GM18868 (cell line): ENCODE data around the gene TGFBR3L.

ENCODE experiments used
- ATAC-seq: cut with Tn5 transposase; IDR thresholded peaks from one replicate; pipeline ENCODE4 v1.9.1; 2021; ENCODE audit warnings: mild to moderate bottlenecking, moderate library complexity; ENCODE audit not compliant: unreplicated experiment

TGFBR3L gene

DNA sequence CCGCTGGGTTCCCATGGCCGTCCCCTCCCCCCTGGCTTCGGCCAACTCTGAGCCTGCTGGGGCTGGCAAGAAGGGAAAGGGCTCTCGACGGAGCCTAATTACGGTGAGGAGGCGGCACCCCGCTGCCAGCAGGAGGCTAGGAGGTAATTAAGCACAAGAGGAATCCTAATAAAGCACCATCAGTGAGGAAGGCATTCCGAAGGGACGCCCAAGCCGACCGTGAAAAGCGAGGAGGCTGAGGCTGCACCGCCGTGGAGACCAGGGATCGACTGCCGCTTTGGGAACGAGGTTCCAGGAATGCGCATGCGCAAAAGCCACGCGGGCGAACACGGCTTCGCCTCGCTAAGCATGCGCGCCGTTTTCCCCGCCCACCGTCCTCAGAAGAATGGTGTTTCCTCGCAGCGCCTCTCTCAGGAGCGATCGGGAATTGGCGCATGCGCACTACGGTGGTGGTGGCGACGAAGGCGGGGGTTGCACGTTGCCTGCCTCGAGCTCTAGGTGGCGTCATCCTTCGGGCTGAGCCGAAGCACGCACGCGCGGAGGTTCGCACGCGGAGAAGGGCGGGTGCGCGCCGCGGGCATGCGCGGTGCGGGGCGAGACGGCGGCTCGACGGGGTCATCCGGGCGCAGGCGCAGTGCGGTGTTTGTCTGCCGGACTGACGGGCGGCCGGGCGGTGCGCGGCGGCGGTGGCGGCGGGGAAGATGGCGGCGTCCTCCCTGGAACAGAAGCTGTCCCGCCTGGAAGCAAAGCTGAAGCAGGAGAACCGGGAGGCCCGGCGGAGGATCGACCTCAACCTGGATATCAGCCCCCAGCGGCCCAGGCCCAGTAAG lies 11.2 kb upstream of the TGFBR3L start, which contains the start of gene MAP2K7:
MAP2K7 (plus strand) TSS at position 634 of the 830 bp plus-strand sequence; CDS start at position 702, 68 bp downstream.
- peak; percentile 79 for ATAC-seq

DNA sequence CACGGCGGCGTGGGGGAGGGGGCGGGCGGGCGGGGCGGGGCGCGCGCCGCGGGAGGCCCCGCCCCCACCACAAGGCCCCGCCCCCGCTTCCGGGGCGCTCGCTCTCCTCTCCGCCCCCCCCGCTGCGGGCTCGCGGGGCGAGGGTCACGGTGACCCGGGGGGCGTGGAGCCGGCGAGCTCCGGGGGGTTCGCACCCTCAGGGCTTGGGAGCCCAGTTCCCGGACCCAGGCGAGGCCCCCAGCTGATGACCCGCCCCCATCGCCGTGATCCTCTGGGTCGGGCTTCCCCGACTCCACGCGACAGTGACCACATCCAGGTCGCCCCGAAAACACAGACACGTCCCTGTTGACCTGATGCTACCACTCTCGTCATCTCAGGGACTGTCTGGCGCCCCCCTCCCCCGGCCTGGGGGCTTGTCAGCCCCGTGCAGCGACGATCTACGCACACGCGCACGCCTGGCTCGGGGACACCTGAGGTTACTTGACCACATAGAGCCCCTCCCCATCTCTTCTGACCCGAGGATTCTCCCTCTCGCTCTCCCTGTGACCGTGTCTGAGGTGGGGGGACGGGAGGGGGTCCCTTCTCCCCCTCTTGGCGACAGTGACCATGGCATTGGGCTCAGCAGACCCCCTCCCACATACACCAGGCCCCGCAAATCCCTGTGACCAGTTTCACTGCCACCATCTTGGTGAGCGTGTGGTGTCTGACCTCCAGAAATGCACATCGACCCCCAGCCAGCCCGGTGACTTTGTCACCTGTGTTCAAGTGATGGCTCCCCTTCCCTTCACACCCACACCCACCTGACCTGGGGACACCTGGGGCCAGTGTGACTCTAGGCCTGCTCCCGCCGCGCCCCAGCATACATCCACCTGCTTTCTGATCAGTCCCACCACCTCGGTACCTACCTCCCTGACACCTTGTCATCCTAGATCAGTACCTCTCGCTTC lies 10.3 kb upstream of the TGFBR3L start:
- ATAC-seq = peak; percentile 35

DNA sequence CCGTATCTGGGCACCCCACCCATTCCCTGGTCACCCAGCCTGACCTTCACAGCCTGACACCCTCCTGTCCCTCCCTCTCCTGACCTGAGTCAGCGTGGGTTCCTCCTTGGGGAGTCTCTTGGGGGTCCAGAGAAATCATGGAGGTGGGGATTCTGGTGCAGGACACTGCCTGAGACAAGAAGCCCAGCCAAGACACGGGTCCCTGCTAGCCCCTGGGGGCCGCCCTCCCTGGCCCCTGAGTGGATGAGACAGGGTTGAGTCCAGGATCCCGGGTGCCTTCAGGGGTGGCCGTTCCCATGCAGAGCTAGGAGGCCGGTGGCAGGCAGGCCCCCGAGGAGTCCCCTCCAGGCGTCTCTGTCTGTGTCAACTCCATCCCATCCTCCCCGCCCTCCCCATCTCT lies 9.4 kb upstream of the TGFBR3L start:
- no peak for ATAC-seq

DNA sequence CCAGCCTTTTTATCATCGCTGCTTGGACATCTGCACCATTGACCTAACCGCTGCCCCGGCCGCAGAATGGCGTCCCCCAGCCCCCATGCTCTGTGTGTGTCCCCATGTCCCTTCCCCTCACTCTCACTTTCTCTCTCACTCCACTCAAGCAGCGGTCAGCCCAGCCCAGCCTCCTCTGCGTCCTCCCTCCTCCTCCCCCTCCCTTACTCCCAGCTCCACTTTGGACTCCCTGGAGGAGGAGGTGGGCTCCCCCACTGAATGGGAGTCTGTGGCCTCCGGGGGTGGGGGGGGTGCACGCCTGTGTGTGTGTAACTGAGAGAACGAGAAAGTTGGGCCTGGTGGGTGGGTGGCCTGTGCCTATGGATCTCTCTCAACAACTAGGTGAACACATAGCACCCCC lies 8.8 kb upstream of the TGFBR3L start:
- ATAC-seq = no peak

DNA sequence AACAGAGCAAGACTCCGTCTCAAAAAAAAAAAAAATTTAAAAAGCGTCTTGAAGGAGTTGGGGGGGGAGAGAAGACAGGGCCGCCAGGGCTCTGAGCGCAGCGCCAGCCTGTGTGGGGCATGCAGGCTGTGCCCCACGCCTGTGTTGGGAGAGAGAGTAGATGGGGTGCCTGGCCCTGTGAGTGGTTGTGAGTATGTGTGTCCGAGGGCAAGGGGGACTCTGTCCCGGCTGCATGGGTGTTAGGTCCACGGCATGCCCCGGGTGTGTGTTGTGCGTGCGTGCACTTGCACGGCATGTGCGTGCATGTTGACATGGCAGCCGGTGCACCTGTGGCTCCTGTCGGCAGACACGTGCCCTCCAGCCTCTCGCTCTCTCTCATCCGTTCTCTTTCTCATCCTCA lies 7.5 kb upstream of the TGFBR3L start:
- no peak for ATAC-seq

DNA sequence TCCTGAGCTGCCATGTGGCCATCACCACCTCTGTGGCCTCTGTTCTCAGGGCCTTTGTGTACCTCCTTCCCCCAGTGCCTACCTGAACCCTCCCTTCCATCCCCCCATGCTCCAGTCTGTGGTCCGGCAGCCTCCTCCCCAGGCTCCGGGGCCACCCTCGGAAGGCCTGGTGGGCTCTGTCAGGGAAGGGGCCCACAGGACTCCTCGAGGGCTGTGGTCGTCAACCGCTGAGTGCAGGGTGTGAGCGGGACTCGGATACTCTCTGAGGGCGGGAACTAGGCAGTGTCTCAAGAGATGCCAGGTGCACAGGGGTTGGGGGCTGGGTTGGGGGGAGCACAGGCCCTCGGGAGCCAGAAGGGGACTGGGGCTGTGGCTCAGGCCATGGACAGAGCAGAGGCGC lies 7.1 kb upstream of the TGFBR3L start:
- no peak for ATAC-seq

DNA sequence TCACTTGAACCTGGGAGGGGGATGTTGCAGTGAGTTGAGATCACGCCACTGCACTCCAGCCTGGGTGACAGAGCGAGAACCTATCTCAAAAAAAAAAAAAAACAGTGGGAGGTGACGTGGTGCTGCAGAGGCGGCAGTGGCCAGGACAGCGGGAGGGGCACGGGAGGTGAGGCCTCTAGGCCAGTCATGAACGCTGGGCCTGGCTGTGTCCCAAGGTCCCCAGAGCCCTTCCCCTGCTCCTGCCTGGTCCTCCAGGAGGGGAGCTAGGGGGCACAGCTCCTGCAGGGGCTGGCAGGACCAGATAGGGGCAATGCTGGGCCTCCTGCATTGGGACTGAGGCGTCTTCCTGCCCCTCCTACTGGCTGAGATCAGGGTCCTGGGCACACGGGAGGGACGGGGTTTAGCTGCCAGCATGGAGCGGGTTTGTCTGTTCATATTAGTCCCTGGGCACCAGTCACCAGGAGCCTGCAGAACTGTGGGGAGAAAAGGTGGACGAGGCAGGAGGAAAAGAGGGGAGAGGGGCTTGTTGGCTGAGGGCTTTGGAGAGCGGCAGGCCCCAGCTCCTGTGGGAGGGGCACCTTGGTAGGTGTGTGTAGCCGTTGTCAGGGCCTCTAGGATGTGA lies 6.4 kb upstream of the TGFBR3L start:
- ATAC-seq = no peak

DNA sequence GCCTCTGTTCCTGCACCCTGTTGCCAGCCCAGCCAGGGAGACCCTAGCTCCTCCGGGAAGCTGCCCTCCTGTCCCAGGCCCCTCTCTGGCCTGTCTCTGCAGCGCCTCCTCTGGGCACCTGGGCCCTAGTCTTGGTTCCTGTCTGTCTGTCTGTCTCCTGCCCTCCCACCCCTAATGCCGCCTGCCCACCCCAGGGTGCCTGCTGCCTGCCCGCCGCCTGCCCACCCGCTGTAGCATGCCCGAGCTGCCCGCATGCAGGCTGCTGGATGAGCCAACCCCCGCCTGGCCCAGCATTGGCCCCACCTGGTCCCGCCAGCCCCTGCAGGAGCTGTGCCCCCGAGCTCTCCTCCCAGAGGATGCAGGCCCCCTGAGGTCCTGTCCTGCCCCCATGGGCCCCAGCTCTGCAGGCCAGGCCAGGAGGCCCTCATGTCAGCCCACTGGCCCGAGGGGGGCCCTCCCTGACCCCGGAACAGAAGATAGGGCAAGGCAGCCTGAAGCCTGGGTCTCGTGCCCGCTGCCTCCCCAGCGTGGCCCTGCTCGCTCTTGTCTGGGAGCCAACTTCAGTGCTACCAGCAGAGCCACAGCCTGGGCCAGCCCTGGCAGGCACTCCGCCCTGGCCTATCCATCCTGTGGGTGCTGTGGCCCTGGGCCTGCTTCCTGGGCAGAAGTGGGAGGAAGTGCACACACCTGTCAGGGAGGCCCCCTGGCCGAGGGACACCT lies 5.7 kb upstream of the TGFBR3L start:
- ATAC-seq = no peak

DNA sequence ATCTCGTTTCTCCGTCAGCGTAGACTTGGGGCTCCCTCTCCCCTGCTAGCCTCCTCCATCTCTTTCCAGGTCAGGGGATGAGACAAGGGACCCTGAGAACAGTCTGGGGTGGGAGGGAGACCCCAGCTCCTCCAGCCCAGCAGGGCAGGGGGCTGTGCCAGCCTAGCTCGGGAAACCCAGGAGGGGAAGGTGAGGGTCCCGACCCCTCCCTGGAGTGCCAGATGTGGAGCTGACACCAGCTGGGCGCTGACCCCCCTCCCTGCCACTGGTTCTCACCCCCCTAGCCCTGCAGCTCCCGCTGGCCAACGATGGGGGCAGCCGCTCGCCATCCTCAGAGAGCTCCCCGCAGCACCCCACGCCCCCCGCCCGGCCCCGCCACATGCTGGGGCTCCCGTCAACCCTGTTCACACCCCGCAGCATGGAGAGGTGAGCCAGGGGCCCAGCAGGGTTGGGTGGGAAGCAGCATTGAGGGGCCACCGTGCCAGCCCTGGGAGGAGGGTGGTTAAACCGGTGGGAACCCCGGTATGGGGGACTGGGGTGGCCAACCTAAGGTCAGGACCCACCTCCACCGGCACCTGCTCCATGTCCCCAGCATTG lies 5.1 kb upstream of the TGFBR3L start:
- ATAC-seq = no peak

DNA sequence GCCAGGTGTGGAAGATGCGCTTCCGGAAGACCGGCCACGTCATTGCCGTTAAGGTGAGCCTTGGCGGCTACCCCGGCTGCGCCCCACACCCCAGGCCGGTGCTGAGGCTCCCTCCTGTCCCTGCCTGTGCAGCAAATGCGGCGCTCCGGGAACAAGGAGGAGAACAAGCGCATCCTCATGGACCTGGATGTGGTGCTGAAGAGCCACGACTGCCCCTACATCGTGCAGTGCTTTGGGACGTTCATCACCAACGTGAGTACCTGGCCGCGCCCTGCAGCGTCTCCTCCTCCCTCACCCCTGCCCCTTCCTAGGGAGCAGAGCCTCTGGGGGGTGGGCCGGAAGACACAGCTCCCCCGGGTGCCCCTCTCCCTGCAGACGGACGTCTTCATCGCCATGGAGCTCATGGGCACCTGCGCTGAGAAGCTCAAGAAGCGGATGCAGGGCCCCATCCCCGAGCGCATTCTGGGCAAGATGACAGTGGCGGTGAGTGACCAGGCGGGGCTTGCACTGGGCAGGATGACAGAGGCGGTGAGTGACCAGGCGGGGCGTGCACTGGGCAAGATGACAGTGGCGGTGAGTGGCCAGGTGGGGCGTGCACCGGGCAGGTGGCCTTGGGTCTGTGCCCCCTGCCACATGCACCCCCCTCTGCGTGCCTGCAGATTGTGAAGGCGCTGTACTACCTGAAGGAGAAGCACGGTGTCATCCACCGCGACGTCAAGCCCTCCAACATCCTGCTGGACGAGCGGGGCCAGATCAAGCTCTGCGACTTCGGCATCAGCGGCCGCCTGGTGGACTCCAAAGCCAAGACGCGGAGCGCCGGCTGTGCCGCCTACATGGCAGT lies 4.1 kb upstream of the TGFBR3L start:
- no peak for ATAC-seq

DNA sequence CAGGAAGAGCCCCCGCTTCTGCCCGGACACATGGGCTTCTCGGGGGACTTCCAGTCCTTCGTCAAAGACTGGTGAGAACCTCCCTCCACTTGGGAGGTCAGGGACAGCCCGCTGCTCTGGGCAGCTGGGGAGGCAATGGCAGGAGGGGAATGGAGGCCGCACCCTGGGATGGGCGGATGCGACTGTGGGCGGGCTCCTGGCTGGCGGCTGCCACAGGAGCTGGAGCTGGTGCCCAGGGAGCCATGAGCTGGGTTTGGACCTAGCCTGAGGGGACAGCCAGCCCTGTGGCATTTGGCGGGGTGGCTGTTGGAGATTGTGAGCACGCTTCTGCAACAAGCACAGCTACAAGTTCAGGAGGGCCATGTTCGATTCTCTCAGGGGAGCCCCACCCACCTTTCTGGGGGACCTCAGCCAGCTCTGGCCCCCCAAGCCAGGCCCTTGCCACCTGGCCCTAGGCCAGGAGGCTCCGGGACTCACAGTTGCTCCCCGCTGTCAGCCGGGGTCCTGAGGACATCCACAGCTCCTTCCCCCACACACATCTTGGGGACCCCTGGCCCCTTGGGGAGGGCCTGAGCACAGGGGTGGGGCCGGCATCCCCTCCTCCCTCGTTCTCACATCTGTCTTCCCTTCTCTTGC lies 3.0 kb upstream of the TGFBR3L start:
- ATAC-seq = no peak

DNA sequence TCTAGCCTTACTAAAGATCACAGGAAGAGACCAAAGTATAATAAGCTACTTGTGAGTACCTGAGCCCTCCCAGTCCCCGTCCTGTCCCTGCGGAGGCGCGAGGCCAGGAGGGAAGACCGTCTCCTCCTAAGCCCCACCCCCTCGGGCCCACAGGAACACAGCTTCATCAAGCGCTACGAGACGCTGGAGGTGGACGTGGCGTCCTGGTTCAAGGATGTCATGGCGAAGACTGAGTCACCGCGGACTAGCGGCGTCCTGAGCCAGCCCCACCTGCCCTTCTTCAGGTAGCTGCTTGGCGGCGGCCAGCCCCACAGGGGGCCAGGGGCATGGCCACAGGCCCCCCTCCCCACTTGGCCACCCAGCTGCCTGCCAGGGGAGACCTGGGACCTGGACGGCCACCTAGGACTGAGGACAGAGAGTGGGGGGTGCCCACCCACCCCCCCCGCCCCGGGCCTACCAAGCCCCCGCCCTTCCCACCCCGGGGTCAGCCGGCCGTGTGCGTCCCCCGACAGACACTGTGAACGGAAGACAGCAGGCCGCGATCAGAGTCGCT lies 2.4 kb upstream of the TGFBR3L start:
- no peak for ATAC-seq

DNA sequence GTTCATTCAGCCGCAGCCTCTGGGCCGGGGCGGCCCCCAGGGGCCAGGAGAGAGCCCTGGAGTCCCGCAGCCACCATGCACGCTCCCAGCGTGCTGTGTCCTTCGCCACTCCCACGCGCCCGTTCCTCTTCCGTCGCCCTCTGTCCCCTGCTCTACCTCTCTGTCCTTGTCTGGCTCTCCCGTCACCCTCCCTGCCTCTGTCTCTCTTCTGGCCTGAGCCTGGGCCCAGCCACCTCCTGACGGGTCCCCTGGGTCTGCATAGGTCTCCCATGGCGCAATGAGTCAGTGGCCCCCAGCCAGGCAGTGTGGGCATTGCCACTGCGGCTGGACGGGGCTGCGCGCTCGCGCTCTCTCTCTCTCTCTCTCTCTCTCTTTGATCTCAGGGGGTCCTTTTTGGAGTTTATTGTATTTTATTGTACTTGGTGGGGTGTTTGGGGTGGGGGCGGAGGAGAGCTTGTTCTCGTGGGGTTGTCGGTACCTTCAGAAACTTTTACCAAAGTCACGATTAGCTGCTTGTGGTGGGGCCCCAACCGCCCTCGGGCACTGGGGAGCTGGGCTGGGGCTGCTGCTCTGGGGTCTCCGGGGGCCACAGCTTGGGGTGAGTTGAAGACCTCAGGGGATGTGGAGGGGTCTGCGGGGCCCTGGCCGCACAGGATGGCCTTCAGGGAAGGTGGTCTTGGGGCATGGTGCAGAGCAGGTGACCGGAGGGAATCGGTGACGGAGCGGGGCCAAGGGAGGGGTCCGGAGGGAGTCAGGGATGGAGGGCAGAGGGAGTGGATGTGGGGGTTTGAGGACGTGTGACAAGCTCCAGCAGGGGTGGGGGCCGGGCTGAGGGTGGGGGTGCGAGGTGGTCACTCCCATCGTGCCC lies 1.7 kb upstream of the TGFBR3L start:
- ATAC-seq = no peak

DNA sequence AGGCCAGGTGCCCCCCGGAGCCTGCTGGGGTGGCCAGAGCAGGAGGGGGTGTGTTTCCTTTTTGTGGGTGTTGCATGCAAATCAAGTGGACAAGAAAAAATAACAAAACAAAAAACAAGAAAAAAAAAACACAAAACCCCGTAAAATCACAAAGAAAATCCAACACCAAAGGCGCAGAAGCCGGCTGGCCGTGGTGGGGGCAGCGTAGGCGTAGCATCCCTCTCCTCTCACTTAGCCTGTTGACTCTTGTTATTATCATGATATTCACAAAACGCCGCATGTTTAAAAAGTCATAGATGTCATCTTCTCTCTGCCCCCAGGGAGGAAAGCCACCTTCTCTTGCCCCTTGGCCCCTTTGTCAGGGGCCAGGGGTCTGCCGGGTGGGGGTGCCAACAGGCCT lies 978 bp upstream of the TGFBR3L start:
- no peak for ATAC-seq

DNA sequence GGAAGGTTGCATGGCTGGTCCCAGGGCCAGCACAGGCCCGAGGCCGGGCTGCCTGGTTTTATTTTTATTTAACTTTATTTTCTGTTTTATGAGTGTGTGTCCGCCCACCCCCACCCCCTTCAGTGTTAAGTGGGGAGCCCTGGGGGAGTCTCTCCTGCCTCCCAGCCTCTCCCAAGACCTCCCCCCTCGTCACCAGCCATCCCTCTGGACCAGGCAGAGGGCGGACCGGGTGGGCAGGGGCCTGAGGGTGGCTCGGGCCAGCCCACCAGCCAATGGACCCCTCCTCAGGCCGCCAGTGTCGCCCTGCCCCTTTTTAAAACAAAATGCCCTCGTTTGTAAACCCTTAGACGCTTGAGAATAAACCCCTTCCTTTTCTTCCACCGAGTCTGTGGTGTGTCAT lies 531 bp upstream of the TGFBR3L start:
- no peak for ATAC-seq

DNA sequence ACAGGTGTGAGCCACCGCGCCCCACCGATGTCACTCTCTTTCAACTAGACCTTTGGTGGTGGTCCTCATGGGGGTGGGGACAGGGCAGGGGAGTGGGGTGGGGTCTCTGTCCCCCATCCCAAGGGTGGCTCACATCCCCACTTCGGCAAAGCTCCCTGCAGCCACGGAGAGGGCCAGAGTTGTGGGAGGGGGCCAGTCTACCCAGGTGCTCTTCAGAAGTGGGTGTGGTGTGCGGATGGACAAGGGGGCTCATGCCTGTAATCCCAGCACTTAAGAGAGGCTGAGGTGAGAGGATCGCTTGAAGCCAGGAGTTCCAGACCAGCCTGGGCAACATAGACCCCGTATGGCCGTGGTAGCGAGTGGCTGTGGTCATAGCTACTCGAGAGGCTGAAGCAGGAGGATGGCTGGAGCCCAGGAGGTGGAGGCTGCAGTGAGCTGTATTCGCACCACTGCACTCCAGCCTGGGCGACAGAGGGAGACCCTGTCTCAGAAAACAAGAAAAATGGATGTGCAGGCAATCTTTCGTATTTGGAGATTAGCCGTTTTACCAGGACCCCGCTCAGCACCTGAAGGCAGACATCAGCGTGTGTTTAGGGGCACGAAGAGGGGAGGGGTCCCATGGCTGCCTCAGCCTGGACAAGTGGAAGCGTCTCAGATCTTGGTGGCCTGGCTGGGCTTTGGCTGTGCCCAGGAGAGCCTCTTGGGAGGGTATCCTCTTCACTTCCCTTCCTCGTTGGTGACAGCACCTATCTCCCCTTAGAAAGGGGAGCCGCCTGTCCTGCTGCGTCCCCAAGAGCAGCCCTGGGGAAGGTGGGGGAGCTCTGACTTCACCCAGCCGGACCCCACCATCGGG lies 846 bp downstream of the TGFBR3L start:
- no peak for ATAC-seq
